Activated CD8-positive, alpha-beta memory T cell treated with anti-CD3 and anti-CD28 coated beads, Interleukin-2, amount 10 ng/mL, durations not matched to agents 7 days and 5 days (primary cell): ENCODE results near the gene SPECC1. TPM values are rescaled to one million over a fixed set of nuclear protein-coding genes. Genes with fewer than 3 reads are reported as not detected.
A peak's percentile ranks its signal among the peaks of the same experiment; 100 is the strongest.

Source experiments
- ATAC-seq: fragments of 150-1000 bp; cut with Tn5 transposase; one replicate; pipeline ENCODE4 v1.10.0; 2021; ENCODE audit warnings: moderate library complexity
- CTCF ChIA-PET: fragments of 350-600 bp; sonication (Branson Sonifier 250); formaldehyde crosslinking; loops from one replicate; lab custom pipeline; 2021; ENCODE audit warnings: antibody characterized with exemption; lab: Charles Lee
- DNase-seq: peaks from one replicate; pipeline ENCODE4 v3.0.0-alpha.2; 2020
- H3K27ac Mint-ChIP-seq: one replicate; pipeline ENCODE4 v1.8.0; 2021; ENCODE audit warnings: mild to moderate bottlenecking, mixed read lengths
- H3K27me3 Mint-ChIP-seq: one replicate; pipeline ENCODE4 v1.8.0; 2021; ENCODE audit warnings: mixed read lengths
- H3K36me3 Mint-ChIP-seq: one replicate; pipeline ENCODE4 v1.8.0; 2021; ENCODE audit warnings: mild to moderate bottlenecking, mixed read lengths
- H3K4me1 Mint-ChIP-seq: one replicate; pipeline ENCODE4 v1.8.0; 2021; ENCODE audit warnings: mixed read lengths
- H3K4me3 Mint-ChIP-seq: one replicate; pipeline ENCODE4 v1.8.0; 2021; ENCODE audit warnings: mild to moderate bottlenecking, moderate library complexity, mixed read lengths
- H3K9me3 Mint-ChIP-seq: one replicate; pipeline ENCODE4 v1.8.0; 2022; ENCODE audit warnings: low read depth, mixed read lengths
- total RNA-seq, 2 experiments: library from RNA; stranded (reverse); gene quantifications; one replicate each; pipeline ENCODE4 v1.2.3, GENCODE V29; 2021

The SPECC1 gene
- total RNA-seq, 2 experiments from 2014 or later, result 11.4 to 17.6 TPM

DNA sequence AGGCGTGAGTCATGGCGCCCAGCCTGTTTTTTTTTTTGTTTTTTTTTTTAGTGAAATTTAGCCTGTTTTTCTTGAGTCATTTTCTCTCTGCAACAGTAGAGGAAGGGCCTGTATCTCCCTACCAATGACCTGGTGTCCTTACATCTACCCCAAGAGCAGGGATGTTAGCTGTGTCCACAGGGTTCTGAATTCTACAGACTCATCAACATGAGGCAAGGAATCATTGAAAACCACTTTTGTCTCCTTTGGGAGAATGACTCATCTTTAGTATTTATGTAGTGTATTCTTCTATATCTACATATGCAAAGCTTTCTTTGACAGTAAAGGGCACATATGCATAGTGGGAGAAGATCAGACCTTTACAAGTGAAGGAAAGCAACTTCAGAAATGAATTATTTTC, 105.3 kb downstream of the SPECC1 start:
- H3K27me3 Mint-ChIP-seq, result no peaks in the 10 kb centered on the region
- no peaks in the 10 kb centered on the region for H3K9me3 Mint-ChIP-seq
- H3K36me3 Mint-ChIP-seq, result no peaks in the 10 kb centered on the region
- H3K4me3 Mint-ChIP-seq, result no peak overlapping the region
- CTCF ChIA-PET, result interaction anchor here (1.1 to 3.7 kb wide), 4 partner anchors 10 to 122 kb away, joined by 3 to 14 read pairs (median 4); partner anchors contain the start of gene SPECC1
- DNase-seq (no peak), ATAC-seq (no peak)
- no peak overlapping the region for H3K27ac Mint-ChIP-seq
- peaks cover 2% of the 10 kb centered on the region for H3K4me1 Mint-ChIP-seq

GRCh38 chr17:20116683-20117309, 107.6 kb downstream of the SPECC1 start:
- Mint-ChIP-seq H3K4me1 (peaks cover 2% of the 10 kb centered on the region), H3K36me3 (no peaks in the 10 kb centered on the region), H3K27ac (no peak overlapping the region), H3K9me3 (no peaks in the 10 kb centered on the region), H3K4me3 (no peak overlapping the region), H3K27me3 (no peaks in the 10 kb centered on the region)
- CTCF ChIA-PET, result interaction anchor here (0.8 to 2.7 kb wide), 7 partner anchors 108 to 250 kb away, joined by 3 to 58 read pairs (median 3); partner anchors contain the start of genes AKAP10 and SPECC1
- DNase-seq (peak; percentile 66), ATAC-seq (peak; percentile 80)

DNA sequence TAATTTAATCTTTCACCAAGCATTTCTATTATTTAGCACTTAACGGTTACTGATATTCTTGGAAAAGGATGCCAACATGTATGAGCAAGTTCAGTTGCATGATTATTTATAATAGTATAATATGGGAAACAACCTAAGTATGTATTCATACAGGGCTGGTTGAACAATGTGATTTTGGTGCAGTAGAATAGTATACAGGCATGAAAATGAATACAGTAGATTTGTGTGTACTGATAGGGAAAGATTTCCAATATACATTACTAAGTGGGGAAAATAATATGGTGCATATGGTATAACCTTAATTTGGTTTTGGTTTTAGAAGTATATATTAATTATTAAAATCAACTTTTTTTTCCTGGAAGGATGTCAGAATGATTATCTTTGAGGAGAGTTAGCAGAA, 109.1 kb downstream of the SPECC1 start:
- CTCF ChIA-PET, result interaction anchor here (2.7 kb wide), 1 partner anchor 124 kb away, joined by 58 read pairs; no protein-coding TSS in a partner anchor
- Mint-ChIP-seq H3K27ac (no peak overlapping the region), H3K9me3 (no peaks in the 10 kb centered on the region), H3K4me3 (no peak overlapping the region), H3K36me3 (no peaks in the 10 kb centered on the region), H3K4me1 (peaks cover 2% of the 10 kb centered on the region), H3K27me3 (no peaks in the 10 kb centered on the region)
- DNase-seq (no peak), ATAC-seq (no peak)

GRCh38 chr17:20120836-20121235, 111.7 kb downstream of the SPECC1 start:
- no peak overlapping the region for H3K4me3 Mint-ChIP-seq
- no peaks in the 10 kb centered on the region for H3K9me3 Mint-ChIP-seq
- ATAC-seq, result no peak
- no peaks in the 10 kb centered on the region for H3K27me3 Mint-ChIP-seq
- no peak overlapping the region for H3K27ac Mint-ChIP-seq
- no peak for DNase-seq
- no peaks in the 10 kb centered on the region for H3K36me3 Mint-ChIP-seq
- CTCF ChIA-PET, result interaction anchor here (0.7 to 3.9 kb wide), 10 partner anchors 35 to 201 kb away, joined by 3 to 18 read pairs (median 4); partner anchors contain the start of genes AKAP10 and SPECC1
- H3K4me1 Mint-ChIP-seq, result peaks cover 2% of the 10 kb centered on the region

- Mint-ChIP-seq H3K27ac (no peak overlapping the region), H3K4me1 (peaks cover 2% of the 10 kb centered on the region), H3K4me3 (no peak overlapping the region), H3K36me3 (no peaks in the 10 kb centered on the region), H3K9me3 (no peaks in the 10 kb centered on the region), H3K27me3 (no peaks in the 10 kb centered on the region)
- CTCF ChIA-PET, result interaction anchor here (0.7 to 3.9 kb wide), 14 partner anchors 11 to 200 kb away, joined by 3 to 18 read pairs (median 4); partner anchors contain the start of genes AKAP10 and SPECC1
- peak; percentile 64 for ATAC-seq
- DNase-seq, result peak; percentile 73
Observed at GRCh38 chr17:20121359-20122253, 112.4 kb downstream of the SPECC1 start.

DNA sequence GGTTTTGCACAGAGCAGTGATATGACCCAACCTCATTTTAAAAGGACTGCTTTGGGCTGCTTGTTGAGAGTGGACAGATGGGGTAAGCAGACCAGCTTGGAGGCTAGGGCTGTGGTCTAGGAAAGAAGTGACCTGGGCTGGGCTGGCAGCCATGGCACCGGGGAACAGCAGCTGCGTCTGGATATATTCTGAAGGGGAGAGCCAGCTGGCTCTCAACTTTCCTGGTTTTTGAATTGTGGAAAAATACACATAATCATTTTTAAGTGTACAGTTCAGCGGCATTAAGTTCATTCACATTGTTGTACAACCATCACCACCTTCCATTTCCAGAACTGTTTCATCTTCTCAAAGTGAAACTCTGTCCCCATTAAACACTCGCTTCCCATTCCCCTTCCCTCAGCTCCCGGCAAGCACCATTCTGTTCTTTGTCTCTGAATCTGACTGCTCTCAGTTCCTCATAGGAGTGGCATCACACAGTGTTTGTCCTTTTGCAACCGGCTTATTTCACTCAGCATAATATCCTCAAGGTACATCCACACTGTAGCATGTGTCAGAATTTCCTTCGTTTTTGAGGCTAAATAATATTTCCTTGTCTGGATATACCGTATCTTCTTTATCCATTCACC, 113.2 kb downstream of the SPECC1 start:
- no peak overlapping the region for H3K4me3 Mint-ChIP-seq
- no peaks in the 10 kb centered on the region for H3K27me3 Mint-ChIP-seq
- no peak overlapping the region for H3K27ac Mint-ChIP-seq
- H3K9me3 Mint-ChIP-seq, result no peaks in the 10 kb centered on the region
- no peaks in the 10 kb centered on the region for H3K4me1 Mint-ChIP-seq
- CTCF ChIA-PET, result interaction anchor here (0.7 to 3.9 kb wide), 7 partner anchors 11 to 199 kb away, joined by 3 to 18 read pairs (median 13); partner anchors contain the start of gene SPECC1
- H3K36me3 Mint-ChIP-seq, result no peaks in the 10 kb centered on the region
- ATAC-seq (no peak), DNase-seq (no peak)

DNA sequence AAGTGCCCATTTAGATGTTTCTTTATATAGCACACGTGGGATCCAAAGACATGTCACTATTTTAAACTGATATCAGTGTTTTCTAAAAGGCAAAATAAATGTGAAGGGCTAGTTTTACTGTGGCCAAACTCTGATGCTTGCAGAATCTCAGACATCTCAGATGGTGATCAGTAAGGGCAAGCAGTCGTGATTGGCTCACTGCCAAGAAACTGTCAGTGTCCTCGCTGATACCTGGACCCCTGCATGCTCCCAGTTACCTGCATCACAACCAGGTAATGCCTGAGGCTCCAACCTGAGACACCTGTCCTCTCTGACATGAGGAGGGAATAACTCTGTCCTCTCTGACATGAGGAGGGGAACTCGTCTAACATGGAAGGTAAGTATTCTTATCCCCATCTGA, 114.0 kb downstream of the SPECC1 start:
- Mint-ChIP-seq H3K4me1 (no peaks in the 10 kb centered on the region), H3K27ac (no peak overlapping the region), H3K9me3 (no peaks in the 10 kb centered on the region), H3K27me3 (no peaks in the 10 kb centered on the region), H3K4me3 (no peak overlapping the region), H3K36me3 (no peaks in the 10 kb centered on the region)
- ATAC-seq (no peak), DNase-seq (no peak)
- CTCF ChIA-PET, result no interaction called here

GRCh38 chr17:20125724-20126123, 116.6 kb downstream of the SPECC1 start:
- H3K27ac Mint-ChIP-seq, result no peak overlapping the region
- H3K4me3 Mint-ChIP-seq, result no peak overlapping the region
- ATAC-seq (no peak), DNase-seq (no peak)
- CTCF ChIA-PET, result interaction anchor here (0.8 to 1.7 kb wide), 2 partner anchors 61 to 195 kb away, joined by 3 read pairs; no protein-coding TSS in a partner anchor
- H3K4me1 Mint-ChIP-seq, result no peaks in the 10 kb centered on the region
- H3K27me3 Mint-ChIP-seq, result no peaks in the 10 kb centered on the region
- no peaks in the 10 kb centered on the region for H3K36me3 Mint-ChIP-seq
- H3K9me3 Mint-ChIP-seq, result no peaks in the 10 kb centered on the region

DNA sequence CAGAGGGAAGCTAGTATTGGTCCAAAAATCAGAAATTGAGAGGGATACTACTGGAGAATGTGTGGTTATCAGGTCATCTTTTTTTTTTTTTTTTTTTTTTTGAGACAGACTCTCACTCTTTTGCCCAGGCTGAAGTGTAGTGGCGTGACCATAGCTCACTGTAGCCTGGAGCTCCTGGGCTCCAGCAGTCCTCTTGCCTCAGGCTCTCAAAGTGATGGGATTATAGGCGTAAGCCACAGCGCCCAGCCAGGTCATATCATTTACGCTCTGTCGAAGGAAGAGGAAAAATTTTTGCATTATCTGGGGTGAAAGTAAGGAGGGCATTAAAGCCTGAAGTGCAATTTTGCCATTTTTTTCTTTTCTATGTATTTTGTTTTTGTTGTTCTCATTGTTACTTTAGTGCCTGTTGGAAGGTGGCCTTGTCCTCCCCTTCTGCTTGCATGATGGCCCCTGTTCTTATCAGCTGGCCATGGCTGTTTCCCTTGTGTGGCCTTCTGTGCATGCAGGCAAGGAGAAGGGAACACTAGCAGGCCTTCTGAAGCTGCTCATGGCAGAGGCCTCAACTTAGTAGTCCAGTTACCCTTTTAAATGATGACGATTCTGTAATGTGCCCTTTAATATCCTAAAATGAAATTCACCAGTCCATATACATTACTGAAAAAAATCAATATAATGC, 118.3 kb downstream of the SPECC1 start:
- DNase-seq (no peak), ATAC-seq (no peak)
- H3K27ac Mint-ChIP-seq, result no peak overlapping the region
- no peaks in the 10 kb centered on the region for H3K27me3 Mint-ChIP-seq
- no peak overlapping the region for H3K4me3 Mint-ChIP-seq
- CTCF ChIA-PET, result interaction anchor here (0.7 to 1.3 kb wide), 3 partner anchors 100 to 142 kb away, joined by 3 to 5 read pairs (median 3); no protein-coding TSS in a partner anchor
- H3K36me3 Mint-ChIP-seq, result peaks cover 3% of the 10 kb centered on the region
- no peaks in the 10 kb centered on the region for H3K4me1 Mint-ChIP-seq
- no peaks in the 10 kb centered on the region for H3K9me3 Mint-ChIP-seq

GRCh38 chr17:20128036-20128667, 119.0 kb downstream of the SPECC1 start:
- no peak overlapping the region for H3K4me3 Mint-ChIP-seq
- H3K9me3 Mint-ChIP-seq, result no peaks in the 10 kb centered on the region
- no peaks in the 10 kb centered on the region for H3K4me1 Mint-ChIP-seq
- H3K27me3 Mint-ChIP-seq, result no peaks in the 10 kb centered on the region
- H3K36me3 Mint-ChIP-seq, result peaks cover 3% of the 10 kb centered on the region
- no peak for ATAC-seq
- no peak for DNase-seq
- H3K27ac Mint-ChIP-seq, result no peak overlapping the region
- CTCF ChIA-PET, result no interaction called here

- Mint-ChIP-seq H3K36me3 (peaks cover 3% of the 10 kb centered on the region), H3K9me3 (no peaks in the 10 kb centered on the region), H3K27me3 (no peaks in the 10 kb centered on the region), H3K4me3 (no peak overlapping the region), H3K4me1 (no peaks in the 10 kb centered on the region), H3K27ac (no peak overlapping the region)
- DNase-seq (no peak), ATAC-seq (no peak)
- CTCF ChIA-PET, result interaction anchor here (1.0 to 1.1 kb wide), 2 partner anchors 11 to 123 kb away, joined by 4 read pairs; no protein-coding TSS in a partner anchor
Observed at GRCh38 chr17:20133517-20133916, 124.4 kb downstream of the SPECC1 start.
